H9 (cell line): Measurements from ENCODE around the gene UBE2Q1. TPM values are rescaled to one million over a fixed set of nuclear protein-coding genes. Genes with fewer than 3 reads are reported as not detected.

Experiments used
- DNase-seq: peaks from one replicate; pipeline ENCODE4 v3.0.0-alpha.2; 2017
- H2AFZ ChIP-seq: one replicate; pipeline ENCODE4 v1.6.1; 2013; ENCODE audit warnings: mild to moderate bottlenecking, low read length, control low read depth, moderate library complexity
- H2AK5ac ChIP-seq: 2 replicates; pipeline ENCODE4 v1.6.1; 2013; ENCODE audit warnings: low read length, control low read depth, mixed read lengths; ENCODE audit not compliant: insufficient read length
- H2BK120ac ChIP-seq: one replicate; pipeline ENCODE4 v1.6.1; 2013; ENCODE audit warnings: low read depth, mild to moderate bottlenecking, low read length, control low read depth, inconsistent platforms; ENCODE audit not compliant: poor library complexity, severe bottlenecking
- H2BK12ac ChIP-seq: 2 replicates; pipeline ENCODE4 v1.6.1; 2013; ENCODE audit warnings: low read length, control low read depth, mixed read lengths, low read depth; ENCODE audit not compliant: insufficient read length
- H2BK15ac ChIP-seq: 2 replicates; pipeline ENCODE4 v1.6.1; 2013; ENCODE audit warnings: low read depth, low read length, control low read depth
- H2BK20ac ChIP-seq: one replicate; pipeline ENCODE4 v1.6.1; 2013; ENCODE audit warnings: low read depth, mild to moderate bottlenecking, low read length, control low read depth, inconsistent platforms; ENCODE audit not compliant: poor library complexity, severe bottlenecking
- H2BK5ac ChIP-seq: 2 replicates; pipeline ENCODE4 v1.6.1; 2013; ENCODE audit warnings: low read length, control low read depth, mixed read lengths; ENCODE audit not compliant: insufficient read length
- H3K14ac ChIP-seq: 2 replicates; pipeline ENCODE4 v1.6.1; 2013; ENCODE audit warnings: low read length, control low read depth; ENCODE audit not compliant: insufficient read depth
- H3K18ac ChIP-seq: 2 replicates; pipeline ENCODE4 v1.6.1; 2013; ENCODE audit warnings: low read depth, mild to moderate bottlenecking, mixed read lengths, low read length, control low read depth; ENCODE audit not compliant: insufficient read length
- H3K23ac ChIP-seq: 2 replicates; pipeline ENCODE4 v1.6.1; 2013; ENCODE audit warnings: low read length, control low read depth, mixed read lengths, low read depth; ENCODE audit not compliant: insufficient read length
- H3K23me2 ChIP-seq: 2 replicates; pipeline ENCODE4 v1.6.1; 2013; ENCODE audit warnings: low read depth, mild to moderate bottlenecking, mixed read lengths, low read length, control low read depth; ENCODE audit not compliant: insufficient read length, poor library complexity, severe bottlenecking
- H3K27ac ChIP-seq: 2 replicates; pipeline ENCODE4 v1.5.1; 2013; ENCODE audit warnings: low read length, control low read depth, mixed read lengths, low read depth; ENCODE audit not compliant: insufficient read length
- H3K27me3 ChIP-seq: 2 replicates; pipeline ENCODE4 v1.6.1; 2013; ENCODE audit warnings: low read length, control low read depth, inconsistent platforms; ENCODE audit not compliant: insufficient read depth
- H3K4ac ChIP-seq: 2 replicates; pipeline ENCODE4 v1.6.1; 2013; ENCODE audit warnings: low read depth, mild to moderate bottlenecking, control low read depth, inconsistent platforms, low read length, moderate library complexity
- H3K4me1 ChIP-seq: 2 replicates; pipeline ENCODE4 v1.6.1; 2013; ENCODE audit warnings: low read length, control low read depth, inconsistent platforms; ENCODE audit not compliant: insufficient read depth
- H3K4me2 ChIP-seq: 2 replicates; pipeline ENCODE4 v1.6.1; 2013; ENCODE audit warnings: low read length, control low read depth, mixed read lengths; ENCODE audit not compliant: insufficient read length, insufficient read depth
- H3K56ac ChIP-seq: 2 replicates; pipeline ENCODE4 v1.6.1; 2013; ENCODE audit warnings: low read depth, mild to moderate bottlenecking, mixed read lengths, low read length, control low read depth; ENCODE audit not compliant: insufficient read length
- H3K79me1 ChIP-seq: 2 replicates; pipeline ENCODE4 v1.6.1; 2013; ENCODE audit warnings: low read depth, mild to moderate bottlenecking, moderate library complexity, low read length, control low read depth, inconsistent platforms; ENCODE audit not compliant: insufficient read depth, poor library complexity, severe bottlenecking
- H3K79me2 ChIP-seq: 2 replicates; pipeline ENCODE4 v1.6.1; 2013; ENCODE audit warnings: low read length, control low read depth, inconsistent platforms; ENCODE audit not compliant: insufficient read depth
- H3K9ac ChIP-seq: 2 replicates; pipeline ENCODE4 v1.6.1; 2013; ENCODE audit warnings: low read length, control low read depth, mixed read lengths; ENCODE audit not compliant: insufficient read length; ENCODE audit errors: extremely low read depth
- H3K9me3 ChIP-seq: one replicate; pipeline ENCODE4 v1.6.1; 2013; ENCODE audit warnings: low read depth, low read length, inconsistent platforms; ENCODE audit not compliant: control insufficient read depth
- H3T11ph ChIP-seq: one replicate; pipeline ENCODE4 v1.6.1; 2013; ENCODE audit warnings: mild to moderate bottlenecking, low read length, control low read depth, inconsistent platforms
- H4K20me1 ChIP-seq: one replicate; pipeline ENCODE4 v1.6.1; 2013; ENCODE audit not compliant: control insufficient read depth, insufficient read length, insufficient read depth
- H4K5ac ChIP-seq: 2 replicates; pipeline ENCODE4 v1.6.1; 2013; ENCODE audit warnings: low read depth, mild to moderate bottlenecking, mixed read lengths, low read length, control low read depth; ENCODE audit not compliant: insufficient read length
- H4K8ac ChIP-seq: replicated peaks from 2 replicates; pipeline ENCODE4 v1.6.1; 2013; ENCODE audit warnings: low read length, control low read depth, mixed read lengths, low read depth; ENCODE audit not compliant: insufficient read length
- H4K91ac ChIP-seq: 2 replicates; pipeline ENCODE4 v1.6.1; 2013; ENCODE audit warnings: low read depth, mild to moderate bottlenecking, moderate library complexity, mixed read lengths, low read length, control low read depth; ENCODE audit not compliant: insufficient read length
- H3K27ac Mint-ChIP-seq, 3 experiments: 2 replicates in 2 of 3; 3 replicates in 1 of 3; pipeline ENCODE4 v1.8.0; 2020 to 2021; ENCODE audit warnings: mixed read lengths in 3 of 3, mild to moderate bottlenecking in 1 of 3, moderate library complexity in 1 of 3
- H3K27me3 Mint-ChIP-seq: 2 replicates; pipeline ENCODE4 v1.8.0; 2021; ENCODE audit warnings: low read depth, mild to moderate bottlenecking, moderate library complexity, mixed read lengths
- H3K36me3 Mint-ChIP-seq, 3 experiments: 2 replicates in 2 of 3; 3 replicates in 1 of 3; pipeline ENCODE4 v1.8.0; 2020 to 2021; ENCODE audit warnings: low read depth in 3 of 3, mixed read lengths in 3 of 3; ENCODE audit not compliant: insufficient read depth in 1 of 3
- H3K4me1 Mint-ChIP-seq, 2 experiments: 2 replicates each; pipeline ENCODE4 v1.8.0; 2020; ENCODE audit warnings: mixed read lengths in 2 of 2
- H3K4me3 Mint-ChIP-seq, 2 experiments: 2 replicates in 1 of 2; 3 replicates in 1 of 2; pipeline ENCODE4 v1.8.0; 2020 to 2021; ENCODE audit warnings: mild to moderate bottlenecking in 2 of 2, mixed read lengths in 2 of 2, moderate library complexity in 1 of 2
- H3K9me3 Mint-ChIP-seq, 2 experiments: 2 replicates in 1 of 2; 3 replicates in 1 of 2; pipeline ENCODE4 v1.8.0; 2020; ENCODE audit warnings: mild to moderate bottlenecking in 2 of 2, mixed read lengths in 2 of 2, moderate library complexity in 1 of 2
- CTCF ChIP-seq: fragments of 200-600 bp; sonication (generic); conservative IDR thresholded peaks from 3 replicates; pipeline ENCODE4 v1.8.0; 2021; ENCODE audit warnings: antibody characterized with exemption, mild to moderate bottlenecking
- whole genome bisulfite sequencing: extraction: QIAGEN DNeasy Blood & Tissue Kit; methylation state at CpG from one replicate; pipeline ENCODE4 v1.1.7; 2013; ENCODE audit warnings: missing lambda C conversion rate, low lambda C conversion rate, mixed read lengths; ENCODE audit not compliant: insufficient read length; ENCODE audit errors: extremely low coverage; 5-methylcytosine and 5-hydroxymethylcytosine counted together
- total RNA-seq: library from RNA; stranded (reverse); gene quantifications from 2 replicates; pipeline ENCODE4 v1.2.1, GENCODE V29; 2021

UBE2Q1 gene
- total RNA-seq, 1 experiment from 2014 or later, result 108 TPM

GRCh38 chr1:154582885-154583284, 24.4 kb upstream of the UBE2Q1 start:
- Mint-ChIP-seq H3K9me3 (no peaks in the 10 kb centered on the region), H3K4me3 (no peak overlapping the region), H3K4me1 (no peaks in the 10 kb centered on the region), H3K36me3 (peaks cover 62 to 97% (median 89%) of the 10 kb centered on the region in 3 experiments; a peak in 6 of 7 replicates), H3K27me3 (no peaks in the 10 kb centered on the region; the same call in 1 of the 2 replicates), H3K27ac (no peak overlapping the region)
- H3K27me3 ChIP-seq, result no peaks in the 10 kb centered on the region
- no peak overlapping the region for H3K56ac ChIP-seq
- no peak overlapping the region for H3T11ph ChIP-seq
- no peak overlapping the region for H2BK20ac ChIP-seq
- DNase-seq, result no peak
- H3K23me2 ChIP-seq, result no peaks in the 10 kb centered on the region
- no CpG with 5 or more reads among the region's 6 CpGs for WGBS
- no peaks in the 10 kb centered on the region for H3K79me1 ChIP-seq
- H3K9me3 ChIP-seq, result no peaks in the 10 kb centered on the region
- H4K5ac ChIP-seq, result no peak overlapping the region
- H2BK12ac ChIP-seq, result no peak overlapping the region
- H2AFZ ChIP-seq, result no peak overlapping the region
- H2BK5ac ChIP-seq, result no peak overlapping the region
- peaks cover 3% of the 10 kb centered on the region for H4K20me1 ChIP-seq
- no peaks in the 10 kb centered on the region for H3K79me2 ChIP-seq
- no peak overlapping the region for H4K8ac ChIP-seq
- no peak overlapping the region for H3K23ac ChIP-seq
- H3K4ac ChIP-seq, result no peak overlapping the region
- H3K9ac ChIP-seq, result no peak overlapping the region
- TF ChIP-seq CTCF, result no peak
- H2BK15ac ChIP-seq, result no peak overlapping the region
- H2BK120ac ChIP-seq, result no peak overlapping the region
- H3K27ac ChIP-seq, result no peak overlapping the region
- no peaks in the 10 kb centered on the region for H3K4me1 ChIP-seq
- no peak overlapping the region for H3K4me2 ChIP-seq
- no peak overlapping the region for H4K91ac ChIP-seq
- H3K18ac ChIP-seq, result no peak overlapping the region
- H3K14ac ChIP-seq, result no peak overlapping the region
- no peak overlapping the region for H2AK5ac ChIP-seq
